GM12874 (cell line): ENCODE measurements around the gene FAM174A.

Experiments used
- CTCF ChIP-seq: IDR thresholded peaks from 2 replicates; pipeline ENCODE4 v1.5.1; 2011; ENCODE audit warnings: low read depth, mild to moderate bottlenecking, control low read depth, low read length, moderate library complexity; ENCODE audit not compliant: insufficient read depth

Gene FAM174A

GRCh38 chr5:100535060-100536005 lies at the start of gene FAM174A:
Gene FAM174A (plus strand): TSS chr5:100535374. CDS start chr5:100535531, 157 bp downstream.
- TF ChIP-seq CTCF: no peak

- no peak for TF ChIP-seq CTCF
Measured at GRCh38 chr5:100493996-100494395, 41.2 kb upstream of the FAM174A start.

DNA sequence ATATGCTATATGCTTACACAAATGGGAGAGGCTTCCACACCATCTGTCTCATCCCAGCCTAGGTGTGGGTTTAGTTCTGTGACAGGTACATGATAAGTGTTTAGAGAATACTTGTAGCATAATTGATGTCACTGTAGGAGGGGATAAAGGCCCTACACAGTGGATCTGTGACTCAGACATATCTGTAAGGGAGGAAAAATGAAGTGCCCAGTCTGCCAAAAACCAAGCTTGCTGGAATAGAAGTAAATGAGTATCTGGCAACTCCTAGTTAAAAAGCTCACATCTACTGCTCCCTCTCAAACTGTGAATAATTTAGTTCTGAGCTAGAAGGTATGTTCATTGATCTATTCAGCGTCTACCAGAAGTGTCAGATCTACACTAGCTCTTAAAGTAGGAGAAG lies 38.9 kb upstream of the FAM174A start:
- TF ChIP-seq CTCF: no peak

- TF ChIP-seq CTCF: no peak
Measured at GRCh38 chr5:100502684-100503083, 32.5 kb upstream of the FAM174A start.

- TF ChIP-seq CTCF: no peak
Measured at GRCh38 chr5:100505984-100506670, 29.0 kb upstream of the FAM174A start.

DNA sequence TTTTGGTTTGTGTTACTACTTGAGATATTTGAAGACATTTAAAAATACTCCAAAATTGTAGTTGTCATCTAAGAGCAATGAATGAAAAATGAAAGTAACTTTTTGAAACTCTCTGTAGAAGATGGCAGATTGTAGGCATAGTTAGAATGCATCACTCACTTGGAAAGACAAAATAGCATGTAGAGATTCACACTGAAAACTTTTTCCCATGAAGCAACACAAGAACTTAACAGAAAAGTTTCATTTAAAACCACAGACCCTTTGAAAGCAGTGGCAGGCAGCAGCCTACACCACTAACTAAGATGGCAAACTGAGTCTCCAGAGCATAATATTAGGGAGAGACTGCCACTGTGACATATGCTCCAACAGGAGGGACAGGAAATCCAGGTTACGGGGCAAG lies 18.9 kb upstream of the FAM174A start:
- TF ChIP-seq CTCF: no peak

GRCh38 chr5:100517301-100517974 lies 17.7 kb upstream of the FAM174A start:
- TF ChIP-seq CTCF: no peak
